ENCODE data around the gene ATP8A2. TPM values are rescaled to one million over a fixed set of nuclear protein-coding genes. Genes with fewer than 3 reads are reported as not detected.
"Not testable (repeated sequence)": the region's sequence is repeated elsewhere in the genome, so short reads cannot be mapped to it uniquely, and the experiment has no call there.

ATP8A2 gene
- polyA plus RNA-seq, 3 donors = not detected

- Histone ChIP-seq H3K4me1 (ENCODE audit: control insufficient read depth in 1 of 2, insufficient read depth in 2 of 2, low read length in 2 of 2) (no peaks in the 10 kb centered on the region), H3K27me3 (ENCODE audit: control insufficient read depth in 2 of 2, insufficient read depth in 2 of 2, low read length in 2 of 2) (peaks cover 0 to 4% of the 10 kb centered on the region in 2 donors), H3K36me3 (replicated peaks in 1 of 2; ENCODE audit: control insufficient read depth in 1 of 2, insufficient read depth in 2 of 2, low read length in 2 of 2) (no peaks in the 10 kb centered on the region), H3K27ac (ENCODE audit: low read depth in 1 of 2, low read length in 2 of 2) (no peak overlapping the region), H3K9ac (ENCODE audit: insufficient read depth, low read length, poor library complexity, severe bottlenecking) (no peak overlapping the region), H2AFZ (ENCODE audit: insufficient read depth, low read depth, low read length, poor library complexity, severe bottlenecking) (no peak overlapping the region), H3K9me3 (replicated peaks in 1 of 2; ENCODE audit: control insufficient read depth in 1 of 2, insufficient read depth in 1 of 2, low read length in 2 of 2) (no peaks in the 10 kb centered on the region), H3K79me2 (ENCODE audit: insufficient read depth, low read length) (no peaks in the 10 kb centered on the region), H4K20me1 (ENCODE audit: insufficient read depth, low read length) (no peaks in the 10 kb centered on the region), H3K4me2 (replicated peaks; ENCODE audit: extremely low read depth, low read length, poor library complexity, severe bottlenecking) (no peak overlapping the region), H3K4me3 (replicated peaks in 1 of 3; ENCODE audit: low read depth in 2 of 3, low read length in 3 of 3) (no peak overlapping the region)
- intact Hi-C loops (cut with micrococcal nuclease) = loop anchor here in 1 of 2 donors (5.0 kb wide), 1 partner anchor 235 kb away; no protein-coding TSS in a partner anchor
- Mint-ChIP-seq H3K4me3 (no peak overlapping the region), H3K9me3 (no peaks in the 10 kb centered on the region), H3K27ac (no peak overlapping the region), H3K36me3 (no peaks in the 10 kb centered on the region), H3K4me1 (no peaks in the 10 kb centered on the region), H3K27me3 (ENCODE audit: low read depth in 3 of 3) (peaks cover 6 to 20% (median 10%) of the 10 kb centered on the region in 3 donors)
- no CpG with 5 or more reads among the region's 3 CpGs for WGBS (ENCODE audit: insufficient coverage)
- no peak for TF ChIP-seq CTCF (IDR thresholded peaks at IDR 0.05)
- DNase-seq = no peak
These were observed 695.8 kb downstream of the ATP8A2 start for GRCh38 chr13:26067601-26068000.

DNA sequence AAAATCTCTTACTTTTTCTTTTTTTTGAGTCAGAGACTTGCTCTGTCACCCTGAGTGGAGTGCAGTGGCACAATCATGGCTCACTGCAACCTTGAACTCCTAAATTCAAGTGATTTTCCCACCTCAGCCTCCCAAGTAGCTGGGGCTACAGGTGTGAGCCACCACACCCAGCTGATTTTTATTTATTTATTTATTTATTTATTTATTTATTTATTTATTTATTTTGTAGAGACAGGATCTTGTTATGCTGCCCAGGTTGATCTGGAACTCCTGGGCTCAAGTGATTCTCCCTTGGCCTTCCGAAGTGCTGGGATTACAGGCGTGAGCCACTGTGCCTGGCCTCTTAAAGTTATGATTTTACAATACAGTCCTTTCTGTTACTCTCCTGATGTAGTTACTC, 696.6 kb downstream of the ATP8A2 start:
- not testable (repeated sequence) for H3K9me3 Mint-ChIP-seq, H3K4me1 Mint-ChIP-seq
- intact Hi-C loops (cut with micrococcal nuclease) = loop anchor here in 1 of 2 donors (5.0 kb wide), 1 partner anchor 236 kb away; no protein-coding TSS in a partner anchor

DNA sequence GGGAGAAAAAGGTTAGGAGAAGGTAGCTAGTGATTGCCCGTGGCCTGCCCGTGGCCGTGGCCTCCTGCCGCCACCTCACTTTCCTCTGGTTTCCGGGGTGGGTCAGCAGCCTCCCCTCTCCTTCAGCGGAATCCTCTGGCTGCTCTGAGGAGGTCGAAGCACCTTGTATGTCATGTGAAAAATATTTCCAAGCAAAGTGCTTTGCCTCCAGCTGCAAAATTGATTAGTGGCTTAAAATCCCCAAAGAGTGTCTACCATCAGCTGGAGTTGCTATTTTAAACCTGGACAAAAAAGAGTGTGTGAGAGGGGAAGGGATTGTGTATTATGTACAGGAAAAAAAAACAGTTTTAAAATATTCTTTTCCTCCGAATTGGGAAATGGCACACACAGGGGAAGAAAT, 697.9 kb downstream of the ATP8A2 start:
- H3K27ac Mint-ChIP-seq; H3K9me3 ChIP-seq (replicated peaks in 1 of 2; ENCODE audit: control insufficient read depth in 1 of 2, insufficient read depth in 1 of 2, low read length in 2 of 2); H3K9me3 Mint-ChIP-seq; H3K79me2 ChIP-seq (ENCODE audit: insufficient read depth, low read length); H3K36me3 Mint-ChIP-seq; H3K9ac ChIP-seq (ENCODE audit: insufficient read depth, low read length, poor library complexity, severe bottlenecking); H3K4me3 ChIP-seq (replicated peaks in 1 of 3; ENCODE audit: low read depth in 2 of 3, low read length in 3 of 3); H3K4me1 Mint-ChIP-seq; H4K20me1 ChIP-seq (ENCODE audit: insufficient read depth, low read length); DNase-seq; H3K4me3 Mint-ChIP-seq; H2AFZ ChIP-seq (ENCODE audit: insufficient read depth, low read depth, low read length, poor library complexity, severe bottlenecking); H3K27me3 ChIP-seq (ENCODE audit: control insufficient read depth in 2 of 2, insufficient read depth in 2 of 2, low read length in 2 of 2); H3K27ac ChIP-seq (ENCODE audit: low read depth in 1 of 2, low read length in 2 of 2); H3K4me2 ChIP-seq (replicated peaks; ENCODE audit: extremely low read depth, low read length, poor library complexity, severe bottlenecking); H3K4me1 ChIP-seq (ENCODE audit: control insufficient read depth in 1 of 2, insufficient read depth in 2 of 2, low read length in 2 of 2); H3K36me3 ChIP-seq (replicated peaks in 1 of 2; ENCODE audit: control insufficient read depth in 1 of 2, insufficient read depth in 2 of 2, low read length in 2 of 2): not testable (repeated sequence)
- peaks cover 14 to 31% (median 21%) of the 10 kb centered on the region in 3 donors for H3K27me3 Mint-ChIP-seq (ENCODE audit: low read depth in 3 of 3)
- intact Hi-C loops (cut with micrococcal nuclease) = loop anchor here (2.0 to 5.0 kb wide), 3 partner anchors 237 to 497 kb away; no protein-coding TSS in a partner anchor
- WGBS (ENCODE audit: insufficient coverage) = 84% methylated on average over 3 of the region's 8 CpGs

More for the DNA sequence above, 696.6 kb downstream of the ATP8A2 start:
- H3K4me3 ChIP-seq (replicated peaks in 1 of 3; ENCODE audit: low read depth in 2 of 3, low read length in 3 of 3); H3K36me3 Mint-ChIP-seq; DNase-seq; H3K9ac ChIP-seq (ENCODE audit: insufficient read depth, low read length, poor library complexity, severe bottlenecking); H3K27ac ChIP-seq (ENCODE audit: low read depth in 1 of 2, low read length in 2 of 2); H3K4me1 ChIP-seq (ENCODE audit: control insufficient read depth in 1 of 2, insufficient read depth in 2 of 2, low read length in 2 of 2); H3K79me2 ChIP-seq (ENCODE audit: insufficient read depth, low read length); H4K20me1 ChIP-seq (ENCODE audit: insufficient read depth, low read length); H2AFZ ChIP-seq (ENCODE audit: insufficient read depth, low read depth, low read length, poor library complexity, severe bottlenecking); H3K36me3 ChIP-seq (replicated peaks in 1 of 2; ENCODE audit: control insufficient read depth in 1 of 2, insufficient read depth in 2 of 2, low read length in 2 of 2); H3K4me3 Mint-ChIP-seq; H3K9me3 ChIP-seq (replicated peaks in 1 of 2; ENCODE audit: control insufficient read depth in 1 of 2, insufficient read depth in 1 of 2, low read length in 2 of 2); H3K4me2 ChIP-seq (replicated peaks; ENCODE audit: extremely low read depth, low read length, poor library complexity, severe bottlenecking); H3K27me3 ChIP-seq (ENCODE audit: control insufficient read depth in 2 of 2, insufficient read depth in 2 of 2, low read length in 2 of 2); H3K27ac Mint-ChIP-seq: not testable (repeated sequence)
- H3K27me3 Mint-ChIP-seq (ENCODE audit: low read depth in 3 of 3) = peaks cover 9 to 23% (median 11%) of the 10 kb centered on the region in 3 donors
- no CpG with 5 or more reads among the region's 2 CpGs for WGBS (ENCODE audit: insufficient coverage)

All from CD14-positive monocyte (primary cell).